Naive thymus-derived CD4-positive, alpha-beta T cell (primary cell): ENCODE measurements around the gene PEX6. TPM values are rescaled to one million over a fixed set of nuclear protein-coding genes. Genes with fewer than 3 reads are reported as not detected.

ENCODE experiments used
- ATAC-seq: fragments of 150-1000 bp; cut with Tn5 transposase; 2 replicates; pipeline ENCODE4 v1.10.0; 2021; ENCODE audit warnings: mild to moderate bottlenecking, moderate library complexity
- CTCF ChIA-PET: fragments of 350-600 bp; sonication (Branson Sonifier 250); formaldehyde crosslinking; loops from one replicate; lab custom pipeline; 2021; ENCODE audit warnings: antibody characterized with exemption; lab: Charles Lee
- POLR2A ChIA-PET: fragments of 350-600 bp; sonication (Branson Sonifier 250); formaldehyde crosslinking; loops from one replicate; lab custom pipeline; 2021; ENCODE audit warnings: antibody characterized with exemption, inconsistent platforms; lab: Charles Lee
- DNase-seq, 9 donors: peaks; one replicate each; pipeline versions ENCODE4 v3.0.0 to v3.0.0-alpha.2; 2020 to 2022; ENCODE audit warnings: mixed read lengths in 1 of 9
- H3K27ac ChIP-seq: one replicate; pipeline ENCODE4 v1.7.0; 2013; ENCODE audit warnings: mild to moderate bottlenecking, low read depth, low read length, moderate library complexity
- H3K27me3 ChIP-seq, 2 donors: one replicate each; pipeline ENCODE4 v1.7.0; 2013; ENCODE audit warnings: low read length in 2 of 2, mild to moderate bottlenecking in 2 of 2, moderate library complexity in 2 of 2; ENCODE audit not compliant: control insufficient read depth in 2 of 2, insufficient read depth in 2 of 2
- H3K36me3 ChIP-seq, 3 experiments: 1 replicate in 2 of 3; 2 replicates in 1 of 3; pipeline ENCODE4 v1.7.0; 2013; ENCODE audit warnings: low read length in 3 of 3, mild to moderate bottlenecking in 3 of 3, moderate library complexity in 1 of 3; ENCODE audit not compliant: insufficient read depth in 3 of 3, control insufficient read depth in 2 of 3
- H3K4me1 ChIP-seq, 2 donors: one replicate each; pipeline ENCODE4 v1.7.0; 2013; ENCODE audit warnings: low read length in 2 of 2, mild to moderate bottlenecking in 2 of 2, moderate library complexity in 1 of 2; ENCODE audit not compliant: control insufficient read depth in 2 of 2, insufficient read depth in 2 of 2
- H3K4me3 ChIP-seq: 2 replicates; pipeline ENCODE4 v1.7.0; 2013; ENCODE audit warnings: mild to moderate bottlenecking, low read length
- H3K9me3 ChIP-seq, 3 experiments: 1 replicate in 2 of 3; 2 replicates in 1 of 3; pipeline ENCODE4 v1.7.0; 2013; ENCODE audit warnings: low read length in 3 of 3; ENCODE audit not compliant: control insufficient read depth in 2 of 3
- H3K27ac Mint-ChIP-seq, 9 donors: one replicate each; pipeline ENCODE4 v1.8.0; 2020 to 2022; ENCODE audit warnings: mixed read lengths in 9 of 9, mild to moderate bottlenecking in 8 of 9, moderate library complexity in 5 of 9, inconsistent platforms in 2 of 9
- H3K27me3 Mint-ChIP-seq, 5 donors: one replicate each; pipeline ENCODE4 v1.8.0; 2021 to 2022; ENCODE audit warnings: mixed read lengths in 5 of 5, mild to moderate bottlenecking in 1 of 5
- H3K36me3 Mint-ChIP-seq, 5 donors: one replicate each; pipeline ENCODE4 v1.8.0; 2020 to 2022; ENCODE audit warnings: mixed read lengths in 5 of 5, mild to moderate bottlenecking in 3 of 5, inconsistent platforms in 1 of 5
- H3K4me1 Mint-ChIP-seq, 7 donors: one replicate each; pipeline ENCODE4 v1.8.0; 2020 to 2022; ENCODE audit warnings: mixed read lengths in 7 of 7, mild to moderate bottlenecking in 3 of 7, inconsistent platforms in 1 of 7
- H3K4me3 Mint-ChIP-seq, 10 donors: one replicate each; pipeline ENCODE4 v1.8.0; 2020 to 2022; ENCODE audit warnings: mild to moderate bottlenecking in 10 of 10, mixed read lengths in 10 of 10, moderate library complexity in 6 of 10, inconsistent platforms in 2 of 10
- H3K9me3 Mint-ChIP-seq, 11 donors: one replicate each; pipeline ENCODE4 v1.8.0; 2020 to 2022; ENCODE audit warnings: mixed read lengths in 11 of 11, mild to moderate bottlenecking in 4 of 11, inconsistent platforms in 1 of 11, moderate library complexity in 1 of 11
- intact Hi-C, 2 donors: fragments of 100-400 bp; cut with micrococcal nuclease; formaldehyde crosslinking; loops; one replicate each; pipeline ENCODE4 v1.15.1; 2023
- polyA plus RNA-seq, 2 donors: library from polyadenylated mRNA; unstranded; fragments of 300-500 nt; fragmentation: Illumina TruSeq; gene quantifications; one replicate each; pipeline ENCODE4 v1.2.3, GENCODE V29; 2021
- total RNA-seq, 6 experiments: library from RNA in 5 of 6; stranded (reverse) in 5 of 6; gene quantifications; 1 replicate in 5 of 6; 2 replicates in 1 of 6; pipeline ENCODE4 v1.2.3 and lab custom pipeline; 2021 to 2026

The PEX6 gene
- total and polyA plus RNA-seq, 7 experiments from 2014 or later = 14.1 to 42.3 (median 24.6) TPM

DNA sequence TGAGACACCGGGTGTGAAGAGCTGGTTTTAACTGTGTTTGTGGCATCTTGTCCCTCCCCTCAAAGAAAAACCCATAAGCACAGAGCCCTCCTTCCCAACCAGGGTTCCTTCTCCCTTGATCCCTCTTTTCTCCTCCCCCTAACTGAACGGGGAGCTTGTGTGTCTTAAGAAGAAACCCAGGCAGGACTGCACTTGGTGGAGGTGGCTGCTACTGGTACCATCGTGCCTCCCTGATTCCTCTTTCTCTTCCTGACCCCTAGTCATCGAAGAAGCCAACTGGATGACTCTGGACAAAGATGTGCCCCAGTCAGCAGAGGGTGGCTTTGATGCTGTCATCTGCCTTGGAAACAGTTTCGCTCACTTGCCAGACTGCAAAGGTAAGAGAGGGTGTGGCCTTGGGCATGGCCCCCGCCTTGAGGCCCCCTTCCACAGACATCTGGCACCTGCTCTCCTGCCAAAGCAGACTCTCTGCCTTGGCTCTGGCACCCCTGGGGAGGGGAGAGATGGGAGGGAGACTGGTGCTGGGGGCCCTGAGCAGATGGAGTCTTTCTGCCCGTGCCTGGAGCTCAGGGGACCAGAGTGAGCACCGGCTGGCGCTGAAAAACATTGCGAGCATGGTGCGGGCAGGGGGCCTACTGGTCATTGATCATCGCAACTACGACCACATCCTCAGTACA lies 16.3 kb downstream of the PEX6 start:
- intact Hi-C loops = loop anchor here in 1 of 2 donors (5.0 kb wide), 1 partner anchor 60 kb away; no protein-coding TSS in a partner anchor
- Mint-ChIP-seq H3K27me3 (peaks cover 0 to 19% (median 0%) of the 10 kb centered on the region in 5 donors), H3K36me3 (peaks cover 3 to 21% (median 5%) of the 10 kb centered on the region in 5 donors), H3K27ac (peak overlapping the region in 1 of 9 donors; percentile 65), H3K4me1 (peaks cover 0 to 24% (median 16%) of the 10 kb centered on the region in 7 donors), H3K9me3 (no peaks in the 10 kb centered on the region), H3K4me3 (peak overlapping the region in 3 of 10 donors; percentile 11 to 48 (median 27))
- CTCF ChIA-PET = no interaction called here
- ATAC-seq (no peak), DNase-seq (no peak)
- peaks cover 0 to 5% of the 10 kb centered on the region in 2 donors for H3K4me1 ChIP-seq
- H3K36me3 ChIP-seq = peaks cover 0 to 49% (median 0%) of the 10 kb centered on the region in 3 experiments
- H3K27me3 ChIP-seq = no peaks in the 10 kb centered on the region
- no peak overlapping the region for H3K4me3 ChIP-seq
- H3K27ac ChIP-seq = no peak overlapping the region
- POLR2A ChIA-PET = interaction anchor here (1.0 kb wide), 1 partner anchor 18 kb away, joined by 3 read pairs; no protein-coding TSS in a partner anchor
- H3K9me3 ChIP-seq = no peaks in the 10 kb centered on the region

DNA sequence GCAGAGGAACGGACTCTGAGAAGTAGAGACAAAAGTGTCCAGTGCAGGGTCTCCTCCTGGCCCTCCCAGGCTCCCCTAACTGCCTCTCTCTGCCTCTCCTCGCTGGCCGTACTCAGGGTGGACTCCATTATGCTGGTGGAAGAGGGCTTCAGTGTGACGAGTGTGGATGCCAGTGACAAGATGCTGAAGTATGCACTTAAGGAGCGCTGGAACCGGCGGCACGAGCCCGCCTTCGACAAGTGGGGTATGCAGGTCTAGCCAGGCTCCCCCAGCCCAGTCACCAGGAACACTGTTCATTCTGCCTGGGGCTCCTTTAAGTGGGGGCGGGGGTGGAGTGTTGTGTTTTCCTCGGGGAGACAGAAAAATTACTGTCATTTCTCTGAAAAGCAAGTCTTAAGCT lies 16.9 kb downstream of the PEX6 start:
- H3K4me3 ChIP-seq = no peak overlapping the region
- H3K4me3 Mint-ChIP-seq = peak overlapping the region in 4 of 10 donors; percentile 11 to 70 (median 38)
- intact Hi-C loops = loop anchor here in 1 of 2 donors (5.0 kb wide), 1 partner anchor 60 kb away; no protein-coding TSS in a partner anchor
- no peaks in the 10 kb centered on the region for H3K9me3 ChIP-seq
- H3K27ac Mint-ChIP-seq = no peak overlapping the region
- no peak overlapping the region for H3K27ac ChIP-seq
- DNase-seq = no peak
- peaks cover 0 to 43% (median 0%) of the 10 kb centered on the region in 3 experiments for H3K36me3 ChIP-seq
- ChIA-PET POLR2A (interaction anchor here (0.6 to 2.5 kb wide), 3 partner anchors 17 to 598 kb away, joined by 3 to 13 read pairs (median 4); partner anchors contain the start of gene PEX6), CTCF (no interaction called here)
- H3K9me3 Mint-ChIP-seq = no peaks in the 10 kb centered on the region
- H3K36me3 Mint-ChIP-seq = peaks cover 0 to 21% (median 5%) of the 10 kb centered on the region in 5 donors
- no peak for ATAC-seq
- H3K27me3 ChIP-seq = no peaks in the 10 kb centered on the region
- peaks cover 0 to 19% (median 0%) of the 10 kb centered on the region in 5 donors for H3K27me3 Mint-ChIP-seq
- peaks cover 0 to 5% of the 10 kb centered on the region in 2 donors for H3K4me1 ChIP-seq
- peaks cover 0 to 24% (median 16%) of the 10 kb centered on the region in 7 donors for H3K4me1 Mint-ChIP-seq

DNA sequence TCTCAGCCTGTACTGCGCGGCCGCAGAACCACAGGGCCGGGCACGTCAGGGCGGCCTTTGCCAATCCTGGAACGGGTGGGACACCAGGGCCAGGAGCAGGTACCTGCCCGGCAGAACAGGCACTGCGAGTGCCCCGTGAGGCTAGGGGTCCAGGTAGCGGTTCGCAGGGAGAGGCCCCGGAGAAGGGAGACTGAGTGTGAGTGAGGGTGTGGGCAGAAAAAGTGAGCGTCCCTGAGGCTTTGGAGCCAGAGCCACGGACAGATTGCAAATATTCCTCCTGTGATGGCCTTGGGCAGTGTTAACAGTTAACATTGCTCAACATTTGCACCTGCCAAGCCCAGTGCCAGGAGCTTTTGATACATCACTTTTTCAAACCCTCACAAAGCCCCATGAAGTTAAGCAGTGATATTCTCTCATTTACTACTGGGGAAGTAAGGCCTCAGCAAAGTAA lies 17.9 kb downstream of the PEX6 start:
- DNase-seq = no peak
- ChIA-PET POLR2A (interaction anchor here (1.0 to 2.5 kb wide), 5 partner anchors 9 to 98 kb away, joined by 3 to 13 read pairs (median 3); partner anchors contain the start of genes KLC4, MRPL2 and PEX6), CTCF (interaction anchor here (0.6 kb wide), 1 partner anchor 14 kb away, joined by 4 read pairs; no protein-coding TSS in a partner anchor)
- intact Hi-C loops = loop anchor here in 1 of 2 donors (2.0 to 5.0 kb wide), 2 partner anchors 24 to 59 kb away; partner anchors contain the start of gene PPP2R5D
- no peak overlapping the region for H3K27ac Mint-ChIP-seq
- H3K4me3 Mint-ChIP-seq = peak overlapping the region; percentile 62 to 86 (median 77)
- no peaks in the 10 kb centered on the region for H3K9me3 Mint-ChIP-seq
- H3K4me1 ChIP-seq = peaks cover 0 to 5% of the 10 kb centered on the region in 2 donors
- peaks cover 0 to 37% (median 0%) of the 10 kb centered on the region in 3 experiments for H3K36me3 ChIP-seq
- H3K4me1 Mint-ChIP-seq = peaks cover 0 to 24% (median 16%) of the 10 kb centered on the region in 7 donors
- no peak for ATAC-seq
- peaks cover 0 to 19% (median 0%) of the 10 kb centered on the region in 5 donors for H3K27me3 Mint-ChIP-seq
- peaks cover 0 to 21% (median 5%) of the 10 kb centered on the region in 5 donors for H3K36me3 Mint-ChIP-seq
- H3K9me3 ChIP-seq = no peaks in the 10 kb centered on the region
- no peaks in the 10 kb centered on the region for H3K27me3 ChIP-seq
- peak overlapping the region; percentile 57 for H3K4me3 ChIP-seq
- H3K27ac ChIP-seq = no peak overlapping the region

DNA sequence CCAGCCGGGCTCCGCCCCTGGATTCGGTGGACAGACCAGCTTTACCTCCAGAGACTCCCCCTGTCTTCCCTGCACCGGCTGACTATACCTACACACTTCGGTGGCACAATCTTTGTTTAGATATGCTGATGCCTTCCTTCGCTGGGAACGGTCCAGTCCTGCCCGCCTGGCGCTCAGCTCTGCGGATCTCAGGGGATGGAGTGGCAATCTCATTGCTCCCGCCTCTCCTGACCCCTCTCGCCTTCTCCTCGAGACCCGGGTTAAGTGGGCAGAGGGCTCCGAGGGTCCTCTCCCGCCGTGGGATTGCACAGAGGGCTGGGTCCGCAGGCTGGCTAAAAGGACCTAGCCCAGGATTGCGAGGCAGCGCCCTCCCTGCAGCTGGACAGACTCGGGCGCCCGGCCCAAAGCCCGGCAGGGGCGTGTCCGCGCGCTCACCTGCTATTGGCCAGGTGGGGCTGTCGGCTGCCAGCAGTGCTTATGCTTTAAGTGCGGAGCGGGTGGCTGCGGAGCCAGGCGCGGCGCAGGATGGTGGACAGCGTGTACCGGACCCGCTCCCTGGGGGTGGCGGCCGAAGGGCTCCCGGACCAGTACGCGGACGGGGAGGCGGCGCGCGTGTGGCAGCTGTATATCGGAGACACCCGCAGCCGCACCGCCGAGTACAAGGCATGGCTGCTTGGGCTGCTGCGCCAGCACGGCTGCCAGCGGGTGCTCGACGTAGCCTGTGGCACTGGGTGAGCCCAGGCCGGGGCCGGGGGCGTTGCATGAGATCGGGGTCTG lies 18.6 kb downstream of the PEX6 start, which contains the start of gene GNMT:
GNMT (plus strand) TSS at position 512 of the 777 bp plus-strand sequence; CDS start at position 526, 14 bp downstream.
- no peaks in the 10 kb centered on the region for H3K27me3 ChIP-seq
- Mint-ChIP-seq H3K36me3 (peaks cover 0 to 17% (median 5%) of the 10 kb centered on the region in 5 donors), H3K4me3 (peak within 1 kb of the TSS; percentile 62 to 86 (median 77)), H3K27ac (peak within 1 kb of the TSS in 4 of 9 donors; percentile 32 to 75 (median 35)), H3K9me3 (no peaks in the 10 kb centered on the region), H3K4me1 (peaks cover 0 to 24% (median 16%) of the 10 kb centered on the region in 7 donors), H3K27me3 (peaks cover 0 to 19% (median 0%) of the 10 kb centered on the region in 5 donors)
- H3K27ac ChIP-seq = peak within 1 kb of the TSS; percentile 26
- peaks cover 0 to 31% (median 0%) of the 10 kb centered on the region in 3 experiments for H3K36me3 ChIP-seq
- intact Hi-C loops = loop anchor here in 1 of 2 donors (1.0 to 5.0 kb wide), 3 partner anchors 24 to 58 kb away; partner anchors contain the start of genes CNPY3 and PPP2R5D
- peak within 1 kb of the TSS; percentile 57 for H3K4me3 ChIP-seq
- H3K9me3 ChIP-seq = no peaks in the 10 kb centered on the region
- DNase-seq = peak in 8 of 9 donors; percentile 25 to 42 (median 36)
- ChIA-PET CTCF (interaction anchor here (0.6 kb wide), 1 partner anchor 13 kb away, joined by 4 read pairs; no protein-coding TSS in a partner anchor), POLR2A (interaction anchor here (1.0 to 2.5 kb wide), 5 partner anchors 9 to 99 kb away, joined by 3 to 13 read pairs (median 3); partner anchors contain the start of genes KLC4, MRPL2 and PEX6)
- H3K4me1 ChIP-seq = peaks cover 0 to 5% of the 10 kb centered on the region in 2 donors
- ATAC-seq = peak; percentile 81

DNA sequence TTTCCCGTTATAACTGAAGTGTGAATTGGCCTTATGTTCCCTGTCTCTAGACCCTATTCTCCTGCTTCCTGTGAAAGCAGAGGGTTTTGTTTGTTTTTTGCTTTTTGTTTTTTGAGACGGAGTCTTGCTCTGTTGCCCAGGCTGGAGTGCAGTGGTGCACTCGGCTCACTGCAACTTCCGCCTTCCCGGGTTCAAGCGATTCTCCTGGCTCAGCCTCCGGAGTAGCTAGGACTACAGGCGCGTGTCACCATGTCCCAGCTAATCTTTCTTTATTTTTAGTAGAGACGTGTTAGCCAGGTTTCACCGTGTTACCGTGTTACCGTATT lies 19.1 kb downstream of the PEX6 start:
- H3K27me3 Mint-ChIP-seq = peaks cover 0 to 19% (median 0%) of the 10 kb centered on the region in 5 donors
- intact Hi-C loops = loop anchor here in 1 of 2 donors (1.0 to 5.0 kb wide), 3 partner anchors 25 to 58 kb away; partner anchors contain the start of genes CNPY3 and PPP2R5D
- DNase-seq (no peak), ATAC-seq (no peak)
- H3K36me3 Mint-ChIP-seq = peaks cover 0 to 12% (median 5%) of the 10 kb centered on the region in 5 donors
- no peaks in the 10 kb centered on the region for H3K9me3 Mint-ChIP-seq
- no peaks in the 10 kb centered on the region for H3K27me3 ChIP-seq
- POLR2A ChIA-PET = interaction anchor here (1.3 to 2.5 kb wide), 3 partner anchors 10 to 31 kb away, joined by 3 to 13 read pairs (median 4); partner anchors contain the start of gene PEX6
- H3K9me3 ChIP-seq = no peaks in the 10 kb centered on the region
- no peak overlapping the region for H3K27ac ChIP-seq
- H3K4me3 ChIP-seq = peak overlapping the region; percentile 57
- CTCF ChIA-PET = no interaction called here
- H3K4me3 Mint-ChIP-seq = peak overlapping the region; percentile 62 to 86 (median 77)
- peaks cover 0 to 24% (median 16%) of the 10 kb centered on the region in 7 donors for H3K4me1 Mint-ChIP-seq
- H3K4me1 ChIP-seq = peaks cover 0 to 5% of the 10 kb centered on the region in 2 donors
- H3K27ac Mint-ChIP-seq = peak overlapping the region in 3 of 9 donors; percentile 32 to 75 (median 34)
- H3K36me3 ChIP-seq = peaks cover 0 to 25% (median 0%) of the 10 kb centered on the region in 3 experiments
